ENCODE results near the gene CCDC87.

GRCh38 chr11:66561178-66561974 is 31.5 kb downstream of the CCDC87 start:
- no peak for TF ChIP-seq CTCF (conservative IDR thresholded peaks at IDR 0.05; ENCODE audit: low read depth in 2 of 2)
- no peak for TF ChIP-seq POLR2AphosphoS5 (IDR thresholded peaks at IDR 0.05; ENCODE audit: low read depth)
- TF ChIP-seq EZH2phosphoT487 (IDR thresholded peaks at IDR 0.05; ENCODE audit: unreplicated experiment) = no peak
- no peak for TF ChIP-seq EZH2 (IDR thresholded peaks at IDR 0.05; ENCODE audit: low read depth, unreplicated experiment)
- no peak for TF ChIP-seq ZNF462 (CRISPR knock-in tag; IDR thresholded peaks at IDR 0.05)
- TF ChIP-seq REST (IDR thresholded peaks at IDR 0.05; ENCODE audit: unreplicated experiment) = no peak
- no peak for TF ChIP-seq CREB1 (CRISPR knock-in tag; IDR thresholded peaks at IDR 0.05; ENCODE audit: low read depth)
- TF ChIP-seq NANOG (IDR thresholded peaks at IDR 0.05; ENCODE audit: borderline replicate concordance) = no peak
- no peak for TF ChIP-seq ZNF331 (CRISPR knock-in tag; IDR thresholded peaks at IDR 0.05; ENCODE audit: low read depth)
- TF ChIP-seq, protein P1, sequence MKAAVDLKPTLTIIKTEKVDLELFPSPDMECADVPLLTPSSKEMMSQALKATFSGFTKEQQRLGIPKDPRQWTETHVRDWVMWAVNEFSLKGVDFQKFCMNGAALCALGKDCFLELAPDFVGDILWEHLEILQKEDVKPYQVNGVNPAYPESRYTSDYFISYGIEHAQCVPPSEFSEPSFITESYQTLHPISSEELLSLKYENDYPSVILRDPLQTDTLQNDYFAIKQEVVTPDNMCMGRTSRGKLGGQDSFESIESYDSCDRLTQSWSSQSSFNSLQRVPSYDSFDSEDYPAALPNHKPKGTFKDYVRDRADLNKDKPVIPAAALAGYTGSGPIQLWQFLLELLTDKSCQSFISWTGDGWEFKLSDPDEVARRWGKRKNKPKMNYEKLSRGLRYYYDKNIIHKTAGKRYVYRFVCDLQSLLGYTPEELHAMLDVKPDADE (IDR thresholded peaks at IDR 0.05) = no peak
- TF ChIP-seq STAT1 (IDR thresholded peaks at IDR 0.05; ENCODE audit: unreplicated experiment) = no peak
